Measurements from ENCODE around the gene MRPL33. TPM values are rescaled to one million over a fixed set of nuclear protein-coding genes. Genes with fewer than 3 reads are reported as not detected.

MRPL33 gene
- polyA plus RNA-seq, 1 donor from 2014 or later, result 115 TPM

Other genes with a start within 250 kb of the MRPL33 start
- 40.0 TPM for gene ZNF512, start 188.7 kb upstream of the MRPL33 start, polyA plus RNA-seq (ENCODE audit: insufficient read depth, low read depth, low replicate concordance)
- gene CCDC121, start 142.7 kb upstream of the MRPL33 start, polyA plus RNA-seq (ENCODE audit: insufficient read depth, low read depth, low replicate concordance), result 3.0 TPM
- 32.6 TPM for gene GPN1, start 142.7 kb upstream of the MRPL33 start, polyA plus RNA-seq (ENCODE audit: insufficient read depth, low read depth, low replicate concordance)
- gene SUPT7L, start 108.1 kb upstream of the MRPL33 start, polyA plus RNA-seq (ENCODE audit: insufficient read depth, low read depth, low replicate concordance), result 24.6 TPM
- gene SLC4A1AP, start 107.8 kb upstream of the MRPL33 start, polyA plus RNA-seq (ENCODE audit: insufficient read depth, low read depth, low replicate concordance), result 19.9 TPM
- gene RBKS, start 118.7 kb downstream of the MRPL33 start, polyA plus RNA-seq (ENCODE audit: insufficient read depth, low read depth, low replicate concordance), result 2.1 TPM
- 49.6 TPM for gene BABAM2, start 119.0 kb downstream of the MRPL33 start, polyA plus RNA-seq (ENCODE audit: insufficient read depth, low read depth, low replicate concordance)